Retinal pigment epithelial cell (primary cell): Measurements from ENCODE around the gene CST6.

ENCODE experiments used
- DNase-seq: peaks from one replicate; pipeline ENCODE4 v3.0.0-alpha.2; 2010; ENCODE audit warnings: low read depth
- H3K4me3 ChIP-seq: 2 replicates; pipeline ENCODE4 v1.5.1; 2011; ENCODE audit warnings: mild to moderate bottlenecking, low read length, control low read depth, moderate library complexity
- CTCF ChIP-seq: conservative IDR thresholded peaks from 2 replicates; pipeline ENCODE4 v1.5.1; 2011; ENCODE audit warnings: low read depth, low read length, control low read depth, inconsistent platforms

Gene CST6

GRCh38 chr11:65979261-65979759 is 32.5 kb upstream of the CST6 start:
- no peak for DNase-seq
- TF ChIP-seq CTCF, result no peak
- no peak overlapping the region for H3K4me3 ChIP-seq

- no peak for TF ChIP-seq CTCF
- no peak for DNase-seq
Observed at GRCh38 chr11:65981101-65981740, 30.6 kb upstream of the CST6 start.

GRCh38 chr11:65981972-65982823 is 29.6 kb upstream of the CST6 start:
- H3K4me3 ChIP-seq, result no peak overlapping the region
- TF ChIP-seq CTCF, result no peak
- no peak for DNase-seq

More at GRCh38 chr11:65981101-65981740, 30.6 kb upstream of the CST6 start:
- no peak overlapping the region for H3K4me3 ChIP-seq

- TF ChIP-seq CTCF, result no peak
- no peak overlapping the region for H3K4me3 ChIP-seq
- DNase-seq, result no peak
Observed at GRCh38 chr11:65982824-65983588, 28.8 kb upstream of the CST6 start.

- no peak for DNase-seq
- TF ChIP-seq CTCF, result no peak
- no peak overlapping the region for H3K4me3 ChIP-seq
Observed at GRCh38 chr11:65983589-65983987, 28.2 kb upstream of the CST6 start.

GRCh38 chr11:65987336-65987735 is 24.5 kb upstream of the CST6 start:
- no peak for DNase-seq
- no peak overlapping the region for H3K4me3 ChIP-seq
- no peak for TF ChIP-seq CTCF
